H1 (cell line): Measurements from ENCODE around the gene EOLA1.

Experiments used
- EZH2 ChIP-seq: fragments of 200-600 bp; sonication (generic); IDR thresholded peaks from 2 replicates; pipeline ENCODE4 v1.7.1; 2012; ENCODE audit warnings: low read depth, mild to moderate bottlenecking, moderate library complexity, low read length, inconsistent platforms; ENCODE audit not compliant: severe bottlenecking
- POLR2A ChIP-seq, 2 experiments: IDR thresholded peaks; 1 replicate in 1 of 2; 2 replicates in 1 of 2; pipeline ENCODE4 v1.6.1; 2011; ENCODE audit warnings: low read depth in 2 of 2, low read length in 2 of 2, mild to moderate bottlenecking in 2 of 2; ENCODE audit errors: control extremely low read depth in 1 of 2
- TF ChIP-seq, protein P1 (sequence below), 3 experiments: IDR thresholded peaks; 1 replicate in 2 of 3; 2 replicates in 1 of 3; pipeline versions ENCODE4 v1.5.1 to v1.6.1; 2011; ENCODE audit warnings: low read length in 3 of 3, mild to moderate bottlenecking in 3 of 3, inconsistent platforms in 2 of 3, low read depth in 1 of 3, moderate library complexity in 1 of 3; ENCODE audit not compliant: insufficient read depth in 1 of 3; ENCODE audit errors: control extremely low read depth in 1 of 3

DNA sequence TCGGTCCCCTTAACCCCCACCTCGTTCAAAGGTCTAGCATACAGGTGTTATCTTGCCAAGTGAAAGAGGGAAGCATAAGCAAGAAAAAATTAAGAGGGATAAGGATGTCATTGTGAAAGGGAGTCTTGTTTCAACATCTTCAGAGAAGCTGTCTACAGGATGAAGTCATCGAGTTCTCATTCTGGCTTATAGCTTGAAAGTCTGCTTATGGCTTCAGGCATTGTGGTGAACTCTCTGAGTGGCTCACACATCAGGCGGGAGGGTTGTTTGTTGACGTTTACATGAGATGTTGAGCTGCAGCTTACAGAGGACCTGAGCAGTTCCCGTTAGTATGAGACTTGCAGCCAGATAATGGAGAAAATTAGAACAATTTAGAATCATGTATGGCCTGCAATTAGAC is 29.9 kb downstream of the EOLA1 start:
- TF ChIP-seq, protein P1, sequence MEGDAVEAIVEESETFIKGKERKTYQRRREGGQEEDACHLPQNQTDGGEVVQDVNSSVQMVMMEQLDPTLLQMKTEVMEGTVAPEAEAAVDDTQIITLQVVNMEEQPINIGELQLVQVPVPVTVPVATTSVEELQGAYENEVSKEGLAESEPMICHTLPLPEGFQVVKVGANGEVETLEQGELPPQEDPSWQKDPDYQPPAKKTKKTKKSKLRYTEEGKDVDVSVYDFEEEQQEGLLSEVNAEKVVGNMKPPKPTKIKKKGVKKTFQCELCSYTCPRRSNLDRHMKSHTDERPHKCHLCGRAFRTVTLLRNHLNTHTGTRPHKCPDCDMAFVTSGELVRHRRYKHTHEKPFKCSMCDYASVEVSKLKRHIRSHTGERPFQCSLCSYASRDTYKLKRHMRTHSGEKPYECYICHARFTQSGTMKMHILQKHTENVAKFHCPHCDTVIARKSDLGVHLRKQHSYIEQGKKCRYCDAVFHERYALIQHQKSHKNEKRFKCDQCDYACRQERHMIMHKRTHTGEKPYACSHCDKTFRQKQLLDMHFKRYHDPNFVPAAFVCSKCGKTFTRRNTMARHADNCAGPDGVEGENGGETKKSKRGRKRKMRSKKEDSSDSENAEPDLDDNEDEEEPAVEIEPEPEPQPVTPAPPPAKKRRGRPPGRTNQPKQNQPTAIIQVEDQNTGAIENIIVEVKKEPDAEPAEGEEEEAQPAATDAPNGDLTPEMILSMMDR (IDR thresholded peaks at IDR 0.05; ENCODE audit: control extremely low read depth in 1 of 3, insufficient read depth in 1 of 3, low read depth in 1 of 3, low read length in 3 of 3): no peak
- no peak for TF ChIP-seq EZH2
- TF ChIP-seq POLR2A (IDR thresholded peaks at IDR 0.05; ENCODE audit: control extremely low read depth in 1 of 2, low read depth in 2 of 2, low read length in 2 of 2): no peak
